H9 (cell line): ENCODE data around the gene TELO2. TPM values are rescaled to one million over a fixed set of nuclear protein-coding genes. Genes with fewer than 3 reads are reported as not detected.
A peak's percentile ranks its signal among the peaks of the same experiment; 100 is the strongest.

Source experiments
- DNase-seq: peaks from one replicate; pipeline ENCODE4 v3.0.0-alpha.2; 2017
- H2AFZ ChIP-seq: one replicate; pipeline ENCODE4 v1.6.1; 2013; ENCODE audit warnings: mild to moderate bottlenecking, low read length, control low read depth, moderate library complexity
- H2AK5ac ChIP-seq: 2 replicates; pipeline ENCODE4 v1.6.1; 2013; ENCODE audit warnings: low read length, control low read depth, mixed read lengths; ENCODE audit not compliant: insufficient read length
- H2BK120ac ChIP-seq: one replicate; pipeline ENCODE4 v1.6.1; 2013; ENCODE audit warnings: low read depth, mild to moderate bottlenecking, low read length, control low read depth, inconsistent platforms; ENCODE audit not compliant: poor library complexity, severe bottlenecking
- H2BK12ac ChIP-seq: 2 replicates; pipeline ENCODE4 v1.6.1; 2013; ENCODE audit warnings: low read length, control low read depth, mixed read lengths, low read depth; ENCODE audit not compliant: insufficient read length
- H2BK15ac ChIP-seq: 2 replicates; pipeline ENCODE4 v1.6.1; 2013; ENCODE audit warnings: low read depth, low read length, control low read depth
- H2BK20ac ChIP-seq: one replicate; pipeline ENCODE4 v1.6.1; 2013; ENCODE audit warnings: low read depth, mild to moderate bottlenecking, low read length, control low read depth, inconsistent platforms; ENCODE audit not compliant: poor library complexity, severe bottlenecking
- H2BK5ac ChIP-seq: 2 replicates; pipeline ENCODE4 v1.6.1; 2013; ENCODE audit warnings: low read length, control low read depth, mixed read lengths; ENCODE audit not compliant: insufficient read length
- H3K14ac ChIP-seq: 2 replicates; pipeline ENCODE4 v1.6.1; 2013; ENCODE audit warnings: low read length, control low read depth; ENCODE audit not compliant: insufficient read depth
- H3K18ac ChIP-seq: 2 replicates; pipeline ENCODE4 v1.6.1; 2013; ENCODE audit warnings: low read depth, mild to moderate bottlenecking, mixed read lengths, low read length, control low read depth; ENCODE audit not compliant: insufficient read length
- H3K23ac ChIP-seq: 2 replicates; pipeline ENCODE4 v1.6.1; 2013; ENCODE audit warnings: low read length, control low read depth, mixed read lengths, low read depth; ENCODE audit not compliant: insufficient read length
- H3K23me2 ChIP-seq: 2 replicates; pipeline ENCODE4 v1.6.1; 2013; ENCODE audit warnings: low read depth, mild to moderate bottlenecking, mixed read lengths, low read length, control low read depth; ENCODE audit not compliant: insufficient read length, poor library complexity, severe bottlenecking
- H3K27ac ChIP-seq: 2 replicates; pipeline ENCODE4 v1.5.1; 2013; ENCODE audit warnings: low read length, control low read depth, mixed read lengths, low read depth; ENCODE audit not compliant: insufficient read length
- H3K27me3 ChIP-seq: 2 replicates; pipeline ENCODE4 v1.6.1; 2013; ENCODE audit warnings: low read length, control low read depth, inconsistent platforms; ENCODE audit not compliant: insufficient read depth
- H3K4ac ChIP-seq: 2 replicates; pipeline ENCODE4 v1.6.1; 2013; ENCODE audit warnings: low read depth, mild to moderate bottlenecking, control low read depth, inconsistent platforms, low read length, moderate library complexity
- H3K4me1 ChIP-seq: 2 replicates; pipeline ENCODE4 v1.6.1; 2013; ENCODE audit warnings: low read length, control low read depth, inconsistent platforms; ENCODE audit not compliant: insufficient read depth
- H3K4me2 ChIP-seq: 2 replicates; pipeline ENCODE4 v1.6.1; 2013; ENCODE audit warnings: low read length, control low read depth, mixed read lengths; ENCODE audit not compliant: insufficient read length, insufficient read depth
- H3K56ac ChIP-seq: 2 replicates; pipeline ENCODE4 v1.6.1; 2013; ENCODE audit warnings: low read depth, mild to moderate bottlenecking, mixed read lengths, low read length, control low read depth; ENCODE audit not compliant: insufficient read length
- H3K79me1 ChIP-seq: 2 replicates; pipeline ENCODE4 v1.6.1; 2013; ENCODE audit warnings: low read depth, mild to moderate bottlenecking, moderate library complexity, low read length, control low read depth, inconsistent platforms; ENCODE audit not compliant: insufficient read depth, poor library complexity, severe bottlenecking
- H3K79me2 ChIP-seq: 2 replicates; pipeline ENCODE4 v1.6.1; 2013; ENCODE audit warnings: low read length, control low read depth, inconsistent platforms; ENCODE audit not compliant: insufficient read depth
- H3K9ac ChIP-seq: 2 replicates; pipeline ENCODE4 v1.6.1; 2013; ENCODE audit warnings: low read length, control low read depth, mixed read lengths; ENCODE audit not compliant: insufficient read length; ENCODE audit errors: extremely low read depth
- H3K9me3 ChIP-seq: one replicate; pipeline ENCODE4 v1.6.1; 2013; ENCODE audit warnings: low read depth, low read length, inconsistent platforms; ENCODE audit not compliant: control insufficient read depth
- H3T11ph ChIP-seq: one replicate; pipeline ENCODE4 v1.6.1; 2013; ENCODE audit warnings: mild to moderate bottlenecking, low read length, control low read depth, inconsistent platforms
- H4K20me1 ChIP-seq: one replicate; pipeline ENCODE4 v1.6.1; 2013; ENCODE audit not compliant: control insufficient read depth, insufficient read length, insufficient read depth
- H4K5ac ChIP-seq: 2 replicates; pipeline ENCODE4 v1.6.1; 2013; ENCODE audit warnings: low read depth, mild to moderate bottlenecking, mixed read lengths, low read length, control low read depth; ENCODE audit not compliant: insufficient read length
- H4K8ac ChIP-seq: replicated peaks from 2 replicates; pipeline ENCODE4 v1.6.1; 2013; ENCODE audit warnings: low read length, control low read depth, mixed read lengths, low read depth; ENCODE audit not compliant: insufficient read length
- H4K91ac ChIP-seq: 2 replicates; pipeline ENCODE4 v1.6.1; 2013; ENCODE audit warnings: low read depth, mild to moderate bottlenecking, moderate library complexity, mixed read lengths, low read length, control low read depth; ENCODE audit not compliant: insufficient read length
- H3K27ac Mint-ChIP-seq, 3 experiments: 2 replicates in 2 of 3; 3 replicates in 1 of 3; pipeline ENCODE4 v1.8.0; 2020 to 2021; ENCODE audit warnings: mixed read lengths in 3 of 3, mild to moderate bottlenecking in 1 of 3, moderate library complexity in 1 of 3
- H3K27me3 Mint-ChIP-seq: 2 replicates; pipeline ENCODE4 v1.8.0; 2021; ENCODE audit warnings: low read depth, mild to moderate bottlenecking, moderate library complexity, mixed read lengths
- H3K36me3 Mint-ChIP-seq, 3 experiments: 2 replicates in 2 of 3; 3 replicates in 1 of 3; pipeline ENCODE4 v1.8.0; 2020 to 2021; ENCODE audit warnings: low read depth in 3 of 3, mixed read lengths in 3 of 3; ENCODE audit not compliant: insufficient read depth in 1 of 3
- H3K4me1 Mint-ChIP-seq, 2 experiments: 2 replicates each; pipeline ENCODE4 v1.8.0; 2020; ENCODE audit warnings: mixed read lengths in 2 of 2
- H3K4me3 Mint-ChIP-seq, 2 experiments: 2 replicates in 1 of 2; 3 replicates in 1 of 2; pipeline ENCODE4 v1.8.0; 2020 to 2021; ENCODE audit warnings: mild to moderate bottlenecking in 2 of 2, mixed read lengths in 2 of 2, moderate library complexity in 1 of 2
- H3K9me3 Mint-ChIP-seq, 2 experiments: 2 replicates in 1 of 2; 3 replicates in 1 of 2; pipeline ENCODE4 v1.8.0; 2020; ENCODE audit warnings: mild to moderate bottlenecking in 2 of 2, mixed read lengths in 2 of 2, moderate library complexity in 1 of 2
- WGBS: extraction: QIAGEN DNeasy Blood & Tissue Kit; methylation state at CpG from one replicate; pipeline ENCODE4 v1.1.7; 2013; ENCODE audit warnings: missing lambda C conversion rate, low lambda C conversion rate, mixed read lengths; ENCODE audit not compliant: insufficient read length; ENCODE audit errors: extremely low coverage; 5-methylcytosine and 5-hydroxymethylcytosine counted together
- total RNA-seq: library from RNA; stranded (reverse); gene quantifications from 2 replicates; pipeline ENCODE4 v1.2.1, GENCODE V29; 2021
- TF ChIP-seq, protein P1 (sequence below): fragments of 200-600 bp; sonication (generic); conservative IDR thresholded peaks from 3 replicates; pipeline ENCODE4 v1.8.0; 2021; ENCODE audit warnings: antibody characterized with exemption, mild to moderate bottlenecking

TELO2 gene
- total RNA-seq, 1 experiment from 2014 or later: 98.9 TPM

GRCh38 chr16:1474082-1474795, 18.9 kb upstream of the TELO2 start:
- no peak overlapping the region for H3K4ac ChIP-seq
- Mint-ChIP-seq H3K36me3 (peaks cover 0 to 2% (median 0%) of the 10 kb centered on the region in 3 experiments; a peak in 3 of 7 replicates), H3K4me1 (peaks cover 12 to 15% of the 10 kb centered on the region in 2 experiments), H3K27ac (no peak overlapping the region), H3K9me3 (peaks cover 18 to 28% of the 10 kb centered on the region in 2 experiments), H3K27me3 (peaks cover 27% of the 10 kb centered on the region), H3K4me3 (peak overlapping the region; percentile 75 to 82)
- H3K18ac ChIP-seq: no peak overlapping the region
- peaks cover 17% of the 10 kb centered on the region; the same call in 1 of the 2 replicates for H3K79me2 ChIP-seq
- no peak overlapping the region for H2BK120ac ChIP-seq
- TF ChIP-seq, protein P1, sequence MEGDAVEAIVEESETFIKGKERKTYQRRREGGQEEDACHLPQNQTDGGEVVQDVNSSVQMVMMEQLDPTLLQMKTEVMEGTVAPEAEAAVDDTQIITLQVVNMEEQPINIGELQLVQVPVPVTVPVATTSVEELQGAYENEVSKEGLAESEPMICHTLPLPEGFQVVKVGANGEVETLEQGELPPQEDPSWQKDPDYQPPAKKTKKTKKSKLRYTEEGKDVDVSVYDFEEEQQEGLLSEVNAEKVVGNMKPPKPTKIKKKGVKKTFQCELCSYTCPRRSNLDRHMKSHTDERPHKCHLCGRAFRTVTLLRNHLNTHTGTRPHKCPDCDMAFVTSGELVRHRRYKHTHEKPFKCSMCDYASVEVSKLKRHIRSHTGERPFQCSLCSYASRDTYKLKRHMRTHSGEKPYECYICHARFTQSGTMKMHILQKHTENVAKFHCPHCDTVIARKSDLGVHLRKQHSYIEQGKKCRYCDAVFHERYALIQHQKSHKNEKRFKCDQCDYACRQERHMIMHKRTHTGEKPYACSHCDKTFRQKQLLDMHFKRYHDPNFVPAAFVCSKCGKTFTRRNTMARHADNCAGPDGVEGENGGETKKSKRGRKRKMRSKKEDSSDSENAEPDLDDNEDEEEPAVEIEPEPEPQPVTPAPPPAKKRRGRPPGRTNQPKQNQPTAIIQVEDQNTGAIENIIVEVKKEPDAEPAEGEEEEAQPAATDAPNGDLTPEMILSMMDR: no peak
- peaks cover 10% of the 10 kb centered on the region for H3K79me1 ChIP-seq
- no peak overlapping the region for H2BK5ac ChIP-seq
- H3K27me3 ChIP-seq: no peaks in the 10 kb centered on the region
- H4K20me1 ChIP-seq: no peaks in the 10 kb centered on the region
- no peak overlapping the region for H2BK15ac ChIP-seq
- H3K4me1 ChIP-seq: peaks cover 4% of the 10 kb centered on the region
- H4K5ac ChIP-seq: no peak overlapping the region
- H4K91ac ChIP-seq: no peak overlapping the region
- H3K56ac ChIP-seq: no peak overlapping the region
- peaks cover 11% of the 10 kb centered on the region for H3K23me2 ChIP-seq
- no peak overlapping the region for H4K8ac ChIP-seq
- no peak overlapping the region for H2AFZ ChIP-seq
- no CpG with 5 or more reads among the region's 57 CpGs for WGBS
- peaks cover 8% of the 10 kb centered on the region for H3K9me3 ChIP-seq
- H3K14ac ChIP-seq: peak overlapping the region; percentile 79
- no peak overlapping the region for H2AK5ac ChIP-seq
- peak overlapping the region; percentile 68 for H3K9ac ChIP-seq
- H3K23ac ChIP-seq: no peak overlapping the region
- peak overlapping the region; percentile 99 for H3K4me2 ChIP-seq
- no peak overlapping the region for H2BK20ac ChIP-seq
- no peak overlapping the region for H3K27ac ChIP-seq
- H3T11ph ChIP-seq: no peak overlapping the region
- DNase-seq: no peak
- no peak overlapping the region for H2BK12ac ChIP-seq
